ENCODE measurements around the gene PFDN2.

DNA sequence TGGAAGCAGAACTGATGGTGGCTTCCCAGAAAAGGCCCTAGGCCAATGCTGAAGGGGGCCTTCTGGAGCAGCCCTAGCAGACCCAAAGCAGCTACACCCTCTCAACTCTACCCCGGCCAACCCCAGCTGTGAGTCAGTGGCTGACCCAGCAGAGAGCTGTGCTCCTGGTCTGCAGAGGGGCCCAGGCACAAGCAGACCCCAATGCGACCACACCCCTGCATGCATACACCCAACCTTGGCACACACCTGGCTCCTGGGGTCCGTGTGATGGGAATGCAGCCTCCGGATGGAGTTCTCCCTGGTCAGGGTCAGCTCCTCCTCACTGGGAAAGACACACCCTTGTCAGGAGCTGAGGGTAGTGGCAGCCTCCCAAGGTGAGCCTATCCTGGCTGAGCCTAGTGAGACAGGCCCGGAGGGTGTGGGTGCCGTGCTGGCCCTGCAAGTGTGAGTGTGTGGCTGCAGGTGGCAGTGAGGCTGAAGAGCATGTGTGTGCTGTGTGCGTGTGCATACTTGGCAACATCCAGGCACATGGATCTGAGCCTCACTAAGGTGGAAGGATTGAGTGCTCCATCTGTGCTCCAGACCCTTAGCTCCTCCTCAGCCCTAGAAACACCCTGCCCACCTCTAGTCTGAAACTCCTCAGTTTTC lies 44.2 kb downstream of the PFDN2 start:
- no peak for TF ChIP-seq POLR2A (IDR thresholded peaks at IDR 0.05; ENCODE audit: low read depth, low read length)
- TF ChIP-seq POLR2AphosphoS5 (IDR thresholded peaks at IDR 0.05; ENCODE audit: low read depth, low read length): no peak
